GM19351 (cell line): ENCODE data around the gene OPA3.
"Not testable (repeated sequence)": the region's sequence is repeated elsewhere in the genome, so short reads cannot be mapped to it uniquely, and the experiment has no call there.

Experiments used
- ATAC-seq: cut with Tn5 transposase; IDR thresholded peaks from one replicate; pipeline ENCODE4 v1.9.1; 2021; ENCODE audit warnings: mild to moderate bottlenecking, moderate library complexity; ENCODE audit not compliant: unreplicated experiment

Gene OPA3

DNA sequence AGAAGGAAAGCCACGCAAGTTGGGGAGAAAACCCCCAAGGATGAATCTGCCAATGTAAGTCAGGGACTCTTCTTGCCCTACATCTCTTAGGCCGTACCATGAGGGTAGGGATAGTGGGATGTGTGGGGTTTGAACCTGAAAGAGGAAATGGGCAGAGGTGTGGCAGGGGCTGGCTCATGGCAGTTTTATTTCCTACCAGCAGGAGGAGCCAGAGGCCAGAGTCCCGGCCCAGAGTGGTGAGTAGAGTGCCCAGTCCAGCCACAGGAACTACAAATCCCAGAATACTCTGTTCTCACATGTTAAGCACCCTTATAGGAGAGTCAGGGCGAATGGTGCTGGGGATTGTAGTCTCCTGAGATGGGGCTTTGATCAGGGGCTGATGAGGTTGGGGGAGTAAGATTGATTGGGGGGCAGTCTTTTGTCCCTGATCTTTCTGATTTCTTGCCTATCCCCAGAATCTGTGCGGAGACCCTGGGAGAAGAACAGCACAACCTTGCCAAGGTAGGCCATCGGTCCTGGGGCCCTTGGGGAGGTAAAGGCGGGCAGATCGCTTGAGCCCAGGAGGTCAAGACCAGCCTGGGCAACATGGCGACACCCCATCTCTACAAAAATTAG, 60.9 kb downstream of the OPA3 start:
- ATAC-seq, result peak; percentile 78

- ATAC-seq, result no peak
These were observed 62.3 kb downstream of the OPA3 start for GRCh38 chr19:45522010-45522941.

DNA sequence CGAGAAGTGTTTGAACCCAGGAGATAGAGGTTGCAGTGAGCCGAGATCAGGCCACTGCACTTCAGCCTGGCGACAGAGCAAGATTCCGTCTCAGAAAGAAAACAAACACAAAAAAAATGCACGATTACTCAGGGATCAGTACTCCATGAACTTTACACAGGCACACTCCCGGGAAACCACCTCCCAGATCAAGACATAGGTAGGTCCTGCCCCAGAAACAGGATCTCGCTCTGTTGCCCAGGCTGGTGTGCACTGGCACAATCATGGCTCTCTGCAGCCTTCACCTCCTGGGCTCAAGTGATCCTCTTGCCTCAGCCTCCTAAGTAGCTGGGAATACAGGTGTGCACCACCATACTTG, 66.2 kb downstream of the OPA3 start:
- ATAC-seq, result no peak

DNA sequence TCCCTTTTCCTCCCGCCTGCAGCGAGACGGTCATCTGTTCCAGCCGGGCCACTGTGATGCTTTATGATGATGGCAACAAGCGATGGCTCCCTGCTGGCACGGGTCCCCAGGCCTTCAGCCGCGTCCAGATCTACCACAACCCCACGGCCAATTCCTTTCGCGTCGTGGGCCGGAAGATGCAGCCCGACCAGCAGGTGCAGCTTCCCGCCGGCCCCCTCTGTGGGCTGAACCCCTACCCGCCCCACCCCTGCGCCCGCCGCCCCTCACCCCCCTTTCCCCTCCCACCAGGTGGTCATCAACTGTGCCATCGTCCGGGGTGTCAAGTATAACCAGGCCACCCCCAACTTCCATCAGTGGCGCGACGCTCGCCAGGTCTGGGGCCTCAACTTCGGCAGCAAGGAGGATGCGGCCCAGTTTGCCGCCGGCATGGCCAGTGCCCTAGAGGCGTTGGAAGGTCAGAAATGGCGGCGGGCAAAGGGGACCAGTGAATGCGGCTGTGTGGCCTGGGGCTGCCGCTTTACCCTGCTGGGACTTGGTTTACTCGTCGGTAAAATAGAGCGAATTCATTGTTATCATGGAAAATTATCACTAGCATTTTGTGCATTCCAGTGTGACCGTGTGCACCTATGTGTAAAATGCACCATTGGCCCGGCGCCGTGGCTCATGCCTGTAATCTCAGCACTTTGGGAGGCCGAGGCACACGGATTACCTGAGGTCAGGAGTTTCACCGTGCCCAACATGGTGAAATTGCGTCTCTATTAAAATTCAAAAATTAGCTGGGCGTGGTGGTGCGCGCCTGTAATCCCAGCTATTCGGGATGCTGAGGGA, 66.7 kb downstream of the OPA3 start:
- no peak for ATAC-seq

GRCh38 chr19:45517238-45517637, 67.4 kb downstream of the OPA3 start:
- ATAC-seq, result no peak

DNA sequence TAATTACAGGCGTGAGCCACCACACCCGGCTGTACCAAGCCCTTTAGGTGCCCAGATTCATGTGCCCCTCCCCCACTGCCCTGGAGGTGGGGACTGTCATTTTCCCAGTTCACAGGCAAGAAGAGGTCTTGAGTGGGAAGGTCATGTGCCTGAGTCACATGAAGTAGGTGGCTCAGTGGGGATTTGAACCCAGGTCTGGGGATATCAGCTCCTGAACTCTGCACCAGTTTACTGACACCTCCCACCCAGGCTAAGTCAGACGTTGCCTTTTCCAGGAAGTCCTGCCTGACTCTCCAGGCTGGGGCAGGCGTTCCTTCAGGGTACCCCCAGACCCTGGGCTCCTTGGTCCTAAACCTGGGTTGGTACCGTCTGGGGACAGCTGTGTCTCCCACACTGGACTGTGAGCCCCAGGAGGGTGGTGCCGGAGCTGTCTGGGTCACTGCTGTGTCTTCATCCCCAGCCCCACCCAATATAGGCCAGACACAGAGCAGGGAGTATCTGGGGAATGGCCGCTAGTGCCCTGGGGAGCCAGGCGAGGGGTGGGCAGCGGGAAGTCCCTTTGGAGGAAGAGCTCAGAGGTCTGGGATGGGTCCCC, 68.7 kb downstream of the OPA3 start:
- ATAC-seq, result no peak

- ATAC-seq, result no peak
These were observed 69.4 kb downstream of the OPA3 start for GRCh38 chr19:45515081-45515624.

DNA sequence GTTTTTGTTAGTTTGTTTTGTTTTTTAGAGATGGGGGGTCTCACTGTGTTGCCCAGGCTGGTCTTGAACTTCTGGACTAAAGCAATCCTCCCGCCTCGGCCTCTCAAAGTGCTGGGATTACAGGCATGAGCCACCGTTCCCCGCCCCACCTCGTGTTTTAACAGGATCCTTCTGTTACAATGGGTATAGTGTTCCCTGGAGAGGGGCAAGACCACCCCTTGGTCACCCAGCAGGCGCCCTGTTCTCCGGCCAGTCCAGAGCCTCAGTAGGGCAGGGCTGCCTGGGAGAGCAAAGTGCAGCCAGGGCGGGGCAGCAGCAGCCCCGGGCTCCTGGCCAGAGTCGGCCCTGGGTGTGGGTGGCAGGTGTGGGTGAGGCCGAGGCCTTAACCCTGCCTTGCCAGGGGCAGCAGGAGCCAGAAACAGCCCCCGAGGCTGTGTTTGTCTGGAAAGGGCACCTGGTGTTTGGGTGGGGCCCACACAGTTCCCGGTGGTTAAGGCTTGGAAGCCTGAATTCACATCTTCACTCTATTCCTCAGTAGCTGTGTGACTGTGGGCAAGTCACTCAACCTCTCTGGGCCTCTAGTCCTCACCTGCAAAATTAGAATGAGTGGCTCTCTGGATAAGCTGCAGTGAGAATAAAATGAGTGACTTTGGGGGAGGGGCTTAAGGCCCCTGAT, 70.1 kb downstream of the OPA3 start:
- no peak for ATAC-seq

GRCh38 chr19:45512881-45513483, 71.6 kb downstream of the OPA3 start:
- no peak for ATAC-seq

DNA sequence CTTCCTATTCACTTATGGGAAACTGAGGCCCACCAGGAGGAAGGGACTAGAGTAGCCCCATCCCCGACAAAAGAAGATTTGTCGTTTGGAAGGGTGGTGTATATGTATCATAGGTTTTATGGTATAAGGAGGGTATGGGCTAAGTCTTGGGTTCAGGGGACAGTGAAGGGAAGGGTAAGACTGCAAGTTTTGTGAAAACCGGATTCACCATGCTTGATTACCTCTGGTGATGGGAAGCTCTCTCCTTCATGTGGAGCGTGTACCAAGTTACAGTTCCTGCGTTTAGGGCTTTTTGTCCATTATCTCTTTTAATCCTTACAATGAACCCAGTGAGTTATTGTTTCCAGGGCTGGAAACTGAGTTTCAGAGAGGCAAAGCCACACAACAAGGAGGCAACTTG, 73.5 kb downstream of the OPA3 start:
- no peak for ATAC-seq

GRCh38 chr19:45510352-45510751, 74.2 kb downstream of the OPA3 start:
- ATAC-seq, result not testable (repeated sequence)

GRCh38 chr19:45509692-45510015, 74.9 kb downstream of the OPA3 start:
- no peak for ATAC-seq

- no peak for ATAC-seq
These were observed 75.5 kb downstream of the OPA3 start for GRCh38 chr19:45508861-45509691.

- no peak for ATAC-seq
These were observed 76.2 kb downstream of the OPA3 start for GRCh38 chr19:45508417-45508860.

DNA sequence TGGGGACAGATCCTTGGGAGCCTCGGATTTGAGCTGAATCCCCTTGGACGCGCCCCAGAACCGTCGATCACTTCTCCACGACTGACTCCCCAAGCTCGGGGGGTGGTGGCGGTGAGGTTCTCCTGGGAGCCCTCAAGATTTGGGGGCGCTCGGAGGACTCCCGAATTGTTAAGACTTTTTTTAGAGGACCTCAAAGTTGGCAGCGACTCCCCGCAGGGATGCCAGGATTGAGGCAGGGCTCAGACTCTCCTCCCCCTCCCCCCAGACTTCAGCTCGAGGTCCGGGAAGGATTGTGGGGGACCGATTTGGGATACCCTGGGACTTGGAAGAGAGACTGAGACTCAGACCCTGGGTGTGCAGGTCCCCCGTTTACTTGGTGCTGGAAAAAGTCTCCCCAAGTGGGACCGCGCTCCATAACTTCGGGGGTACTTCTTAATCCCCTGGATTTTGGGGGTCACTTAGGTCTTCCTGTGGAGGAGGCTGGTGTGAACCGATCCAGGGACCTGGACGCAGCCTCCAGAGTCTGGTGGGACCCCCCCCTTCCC, 76.7 kb downstream of the OPA3 start:
- ATAC-seq, result no peak

DNA sequence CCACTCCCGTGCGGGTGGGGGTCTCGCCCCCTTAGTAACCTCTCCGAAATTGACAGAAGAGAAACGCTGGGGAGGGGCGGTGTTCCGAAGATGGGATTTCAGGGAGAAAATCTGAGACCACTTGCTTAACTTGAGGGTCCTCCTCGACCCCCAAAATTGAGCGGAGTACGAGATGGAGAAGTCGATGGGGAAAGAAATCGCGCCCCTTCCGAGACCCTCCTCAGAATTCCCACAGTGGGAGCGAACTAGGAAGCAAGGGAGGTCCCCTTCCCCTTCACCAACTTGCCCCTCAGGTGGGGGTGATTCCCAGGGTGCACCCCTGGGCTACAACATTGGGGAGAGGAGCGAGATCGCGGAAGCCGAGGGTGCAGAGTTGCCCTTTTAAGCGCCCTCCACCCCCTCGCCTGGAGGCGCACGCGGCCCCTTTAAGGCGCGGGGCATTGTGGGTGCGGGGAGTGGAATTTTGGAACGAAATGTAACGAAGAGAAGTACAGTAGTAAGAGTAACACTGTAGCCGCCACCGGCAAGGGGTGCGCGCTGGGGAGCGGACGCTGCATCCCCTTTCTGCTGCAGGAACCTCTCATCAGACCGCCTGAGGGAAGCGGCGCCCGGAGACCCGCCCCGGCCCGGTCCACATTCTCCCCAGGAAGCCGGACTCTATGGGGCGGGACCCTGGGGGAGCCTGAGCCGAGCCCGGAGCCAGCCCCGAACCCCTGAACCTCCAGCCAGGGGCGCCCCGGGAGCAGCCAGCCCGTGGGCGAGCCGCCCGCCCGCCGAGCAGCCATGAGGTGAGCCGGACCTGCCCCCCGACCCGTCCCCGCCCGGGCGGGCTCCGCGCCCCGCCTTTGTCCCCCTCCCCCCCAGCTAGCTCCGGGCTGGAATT, 77.4 kb downstream of the OPA3 start, which contains the start of gene VASP:
Gene VASP (plus strand): TSS at position 491 of the 883 bp plus-strand sequence. CDS start 293 bp downstream, at position 784.
- ATAC-seq, result peak; percentile 41

GRCh38 chr19:45506246-45506988, 78.2 kb downstream of the OPA3 start:
- ATAC-seq, result peak; percentile 66
